DMS114 treated with DMSO at 0.1 percent for 48 hours (cell line): ENCODE results near the gene TREML1.

Experiments used
- DNase-seq: peaks from one replicate; lab custom pipeline; 2025; ENCODE audit not compliant: unreplicated experiment; lab: John Stamatoyannopoulos, UW

The TREML1 gene

GRCh38 chr6:41179163-41179562 lies 25.0 kb upstream of the TREML1 start:
- DNase-seq = no peak

DNA sequence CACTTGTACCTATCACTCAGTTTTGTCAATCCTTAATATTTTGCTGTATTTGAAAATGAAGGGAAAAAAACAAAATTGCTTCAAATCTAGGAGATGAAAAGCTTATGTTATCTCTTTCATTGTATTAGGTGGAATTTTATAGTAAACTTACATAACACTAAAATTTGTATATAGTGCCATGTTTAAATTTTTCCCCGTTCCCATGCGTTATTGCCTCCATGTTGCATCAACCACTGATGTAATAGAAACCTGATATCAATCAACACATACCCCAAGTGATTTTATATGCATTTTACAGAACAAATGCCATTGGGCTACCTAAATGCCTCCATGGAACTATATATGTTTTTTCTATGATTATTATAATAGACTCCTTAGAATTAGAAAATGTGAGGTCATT lies 23.5 kb upstream of the TREML1 start:
- DNase-seq = no peak

GRCh38 chr6:41177287-41177686 lies 23.1 kb upstream of the TREML1 start:
- DNase-seq = no peak

GRCh38 chr6:41176189-41176588 lies 22.0 kb upstream of the TREML1 start:
- no peak for DNase-seq

GRCh38 chr6:41175084-41175483 lies 20.9 kb upstream of the TREML1 start:
- DNase-seq = no peak

DNA sequence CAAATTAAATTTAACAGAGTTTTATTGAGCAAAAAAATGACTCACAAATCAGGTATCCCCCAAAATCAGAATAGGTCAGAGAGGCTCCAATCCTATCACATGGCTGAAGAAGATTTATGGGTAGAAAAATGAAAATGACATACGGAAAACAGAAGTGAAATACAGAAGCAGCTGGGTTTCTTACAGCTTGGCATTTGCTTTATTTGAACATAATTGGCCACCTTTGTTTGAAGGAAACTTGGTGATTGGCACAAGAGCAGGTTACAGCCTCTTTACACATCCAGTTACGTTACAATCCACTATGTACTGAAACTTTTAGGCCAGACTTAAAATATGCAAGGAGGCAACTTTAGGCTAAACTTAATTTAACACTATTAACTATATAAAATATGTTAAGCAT lies 20.5 kb upstream of the TREML1 start:
- no peak for DNase-seq

DNA sequence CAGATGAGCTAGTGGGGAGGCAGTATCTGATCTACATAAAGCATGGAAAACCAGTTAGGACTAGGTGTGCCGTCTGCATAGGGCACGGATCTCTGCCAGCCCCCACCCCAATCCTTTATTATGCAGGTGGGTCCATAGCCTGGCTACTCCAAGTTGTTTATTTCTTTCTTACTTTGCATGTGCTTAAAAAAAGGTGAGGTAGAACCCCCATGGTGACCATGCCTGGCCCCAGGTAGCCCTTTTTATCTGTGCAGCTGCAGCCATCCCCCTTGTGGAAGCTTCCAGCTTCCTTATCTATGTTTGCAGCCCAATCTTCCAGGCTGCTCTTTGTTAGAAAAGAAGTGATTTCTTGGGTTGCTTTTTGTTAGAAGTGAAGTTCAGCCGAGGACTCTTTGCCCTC lies 17.8 kb upstream of the TREML1 start:
- no peak for DNase-seq

GRCh38 chr6:41170547-41171160 lies 16.5 kb upstream of the TREML1 start:
- DNase-seq = no peak

GRCh38 chr6:41167173-41167963 lies 13.2 kb upstream of the TREML1 start:
- DNase-seq = no peak

GRCh38 chr6:41164551-41165120 lies 10.5 kb upstream of the TREML1 start:
- DNase-seq = no peak

DNA sequence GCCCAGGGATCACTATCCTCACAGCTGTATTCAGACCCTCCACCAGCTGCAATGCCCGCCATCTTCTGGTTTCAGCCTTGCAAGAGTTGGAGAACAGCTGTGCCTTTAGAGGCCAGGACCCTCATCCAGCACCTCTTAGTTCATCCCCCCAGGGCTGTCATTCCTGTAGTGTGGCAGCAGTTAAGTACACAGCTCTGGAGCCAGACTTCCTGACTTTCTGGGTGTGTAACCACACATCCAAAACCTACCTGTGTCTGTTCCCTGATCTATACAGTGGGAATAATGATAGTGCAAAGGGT lies 9.2 kb upstream of the TREML1 start:
- no peak for DNase-seq

GRCh38 chr6:41162687-41163418 lies 8.7 kb upstream of the TREML1 start, which contains the start of gene TREM2:
TSS of gene TREM2 (minus strand) at chr6:41163116. CDS start at chr6:41163082, 34 bp downstream.
- DNase-seq = no peak

DNA sequence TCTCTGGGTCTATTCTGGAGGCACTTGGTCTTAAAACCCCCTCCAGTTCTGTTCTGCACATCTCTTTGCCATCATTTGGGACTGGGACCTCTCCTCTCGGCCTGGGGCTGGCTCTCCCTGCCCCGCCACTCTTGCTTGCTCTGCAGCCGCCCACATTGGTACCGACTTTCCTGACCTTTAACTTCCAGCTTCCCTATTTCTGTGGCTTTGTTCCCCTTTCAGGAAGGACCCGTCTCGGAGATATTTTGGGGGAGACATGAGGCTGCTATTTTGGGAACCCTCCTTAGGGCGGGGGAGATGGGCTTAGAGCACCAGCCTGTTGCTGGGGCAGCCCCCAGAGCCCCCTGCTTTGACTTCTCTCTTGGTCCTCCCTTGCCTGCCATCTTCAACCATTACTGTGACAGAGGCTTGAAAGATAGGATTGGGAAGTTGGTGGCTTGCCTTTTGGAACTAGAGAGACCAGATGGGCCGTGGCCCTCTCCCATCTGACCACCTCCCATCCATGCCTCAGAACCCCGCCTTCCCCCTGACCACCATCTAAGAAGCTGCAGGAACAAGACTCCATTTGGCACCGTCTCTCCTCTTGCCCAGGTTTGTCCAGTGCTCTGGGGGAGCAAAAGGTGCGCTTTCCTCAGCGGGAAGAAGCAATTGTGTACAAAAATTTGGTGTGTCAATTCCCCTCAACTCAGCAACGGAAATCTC lies 7.9 kb upstream of the TREML1 start:
- DNase-seq = no peak

GRCh38 chr6:41161380-41161779 lies 7.2 kb upstream of the TREML1 start:
- DNase-seq = no peak

DNA sequence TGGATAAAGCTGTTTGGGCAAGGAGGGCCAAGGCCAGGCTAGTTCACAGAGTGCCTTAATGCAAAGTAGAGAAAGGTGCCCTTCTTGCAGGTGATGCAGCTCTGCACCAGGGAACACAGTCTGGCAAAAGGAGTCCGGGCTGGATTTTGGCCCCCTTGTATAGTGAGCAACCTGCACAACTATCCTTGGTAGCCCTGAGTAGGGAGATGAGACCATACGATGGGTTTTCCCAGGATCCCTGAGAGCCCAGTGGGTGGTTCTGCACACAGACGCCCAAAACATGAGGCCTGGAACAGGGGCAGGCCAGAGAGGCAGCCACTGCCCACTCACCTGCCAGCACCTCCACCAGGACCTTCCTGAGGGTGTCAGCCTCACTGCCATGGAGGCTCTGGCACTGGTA lies 6.8 kb upstream of the TREML1 start:
- DNase-seq = no peak

DNA sequence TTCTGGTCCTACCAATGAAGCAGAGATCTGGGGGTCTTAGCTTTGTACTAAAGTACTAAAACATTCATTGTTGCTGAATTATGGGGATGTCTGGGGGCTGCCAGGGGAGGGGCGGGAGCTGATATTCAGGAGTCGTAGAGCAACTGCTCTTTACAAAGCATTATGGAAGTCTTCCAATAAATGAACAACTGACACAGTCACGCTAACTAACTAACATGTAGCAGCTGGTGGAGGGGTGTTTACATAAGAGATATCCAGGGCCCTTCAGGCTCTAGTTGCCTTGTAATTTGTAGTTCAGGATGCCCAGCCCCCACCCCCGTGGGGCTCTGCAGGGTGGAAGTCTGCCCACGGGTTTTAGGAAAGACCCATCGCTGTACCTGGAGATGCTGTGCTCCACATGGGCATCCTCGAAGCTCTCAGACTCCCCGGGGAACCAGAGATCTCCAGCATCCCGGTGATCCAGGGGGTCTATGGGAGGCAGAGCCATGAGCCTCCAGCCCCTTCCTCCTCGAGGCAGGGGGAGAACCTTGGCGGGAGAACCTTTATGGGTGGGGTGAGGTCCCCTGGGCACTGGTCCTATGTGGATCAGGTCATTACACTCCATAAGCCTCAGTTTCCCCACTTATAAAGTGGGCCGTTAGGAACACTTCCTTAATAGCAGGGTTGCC lies 5.4 kb upstream of the TREML1 start:
- DNase-seq = no peak

DNA sequence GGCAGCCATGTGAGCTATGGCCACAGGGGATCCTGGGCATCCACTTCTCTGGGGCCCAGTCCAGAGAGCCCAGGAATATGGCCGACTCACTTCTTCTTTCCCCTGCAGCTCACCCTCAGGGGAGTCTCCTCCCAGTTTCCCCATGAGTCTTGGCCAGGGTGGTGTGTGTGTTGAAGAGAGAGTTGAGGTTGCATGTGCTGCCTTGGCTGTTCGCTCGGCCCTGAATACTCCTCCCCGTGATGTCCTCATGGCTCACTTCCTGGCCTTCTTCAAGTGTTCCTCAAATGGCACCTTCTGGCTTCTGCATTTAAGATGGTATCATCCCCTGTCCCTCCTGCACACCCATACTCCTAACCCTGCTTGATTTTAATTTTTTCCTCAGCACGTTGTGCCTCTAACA lies 3.2 kb upstream of the TREML1 start:
- no peak for DNase-seq

- no peak for DNase-seq
Observed at GRCh38 chr6:41156771-41157170, 2.6 kb upstream of the TREML1 start.

GRCh38 chr6:41156001-41156400 lies 1.9 kb upstream of the TREML1 start:
- DNase-seq = no peak

- no peak for DNase-seq
Observed at GRCh38 chr6:41155132-41155805, 1.1 kb upstream of the TREML1 start.
